GM12864 (cell line): ENCODE data around the gene DISP1.

ENCODE experiments used
- DNase-seq: peaks from one replicate; pipeline ENCODE4 v3.0.0-alpha.2; 2011; ENCODE audit warnings: low read depth
- H3K4me3 ChIP-seq: 2 replicates; pipeline ENCODE4 v1.5.1; 2011; ENCODE audit warnings: mild to moderate bottlenecking, low read depth, low read length, control low read depth
- TF ChIP-seq, protein P1 (sequence below): IDR thresholded peaks from 2 replicates; pipeline ENCODE4 v1.5.1; 2011; ENCODE audit warnings: low read depth, mild to moderate bottlenecking, moderate library complexity, low read length, control low read depth, inconsistent platforms; ENCODE audit errors: missing control alignments

Gene DISP1

GRCh38 chr1:222815440-222815765 lies 564 bp downstream of the DISP1 start:
- no peak for DNase-seq
- H3K4me3 ChIP-seq: peak overlapping the region; percentile 84
- TF ChIP-seq, protein P1, sequence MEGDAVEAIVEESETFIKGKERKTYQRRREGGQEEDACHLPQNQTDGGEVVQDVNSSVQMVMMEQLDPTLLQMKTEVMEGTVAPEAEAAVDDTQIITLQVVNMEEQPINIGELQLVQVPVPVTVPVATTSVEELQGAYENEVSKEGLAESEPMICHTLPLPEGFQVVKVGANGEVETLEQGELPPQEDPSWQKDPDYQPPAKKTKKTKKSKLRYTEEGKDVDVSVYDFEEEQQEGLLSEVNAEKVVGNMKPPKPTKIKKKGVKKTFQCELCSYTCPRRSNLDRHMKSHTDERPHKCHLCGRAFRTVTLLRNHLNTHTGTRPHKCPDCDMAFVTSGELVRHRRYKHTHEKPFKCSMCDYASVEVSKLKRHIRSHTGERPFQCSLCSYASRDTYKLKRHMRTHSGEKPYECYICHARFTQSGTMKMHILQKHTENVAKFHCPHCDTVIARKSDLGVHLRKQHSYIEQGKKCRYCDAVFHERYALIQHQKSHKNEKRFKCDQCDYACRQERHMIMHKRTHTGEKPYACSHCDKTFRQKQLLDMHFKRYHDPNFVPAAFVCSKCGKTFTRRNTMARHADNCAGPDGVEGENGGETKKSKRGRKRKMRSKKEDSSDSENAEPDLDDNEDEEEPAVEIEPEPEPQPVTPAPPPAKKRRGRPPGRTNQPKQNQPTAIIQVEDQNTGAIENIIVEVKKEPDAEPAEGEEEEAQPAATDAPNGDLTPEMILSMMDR: no peak

DNA sequence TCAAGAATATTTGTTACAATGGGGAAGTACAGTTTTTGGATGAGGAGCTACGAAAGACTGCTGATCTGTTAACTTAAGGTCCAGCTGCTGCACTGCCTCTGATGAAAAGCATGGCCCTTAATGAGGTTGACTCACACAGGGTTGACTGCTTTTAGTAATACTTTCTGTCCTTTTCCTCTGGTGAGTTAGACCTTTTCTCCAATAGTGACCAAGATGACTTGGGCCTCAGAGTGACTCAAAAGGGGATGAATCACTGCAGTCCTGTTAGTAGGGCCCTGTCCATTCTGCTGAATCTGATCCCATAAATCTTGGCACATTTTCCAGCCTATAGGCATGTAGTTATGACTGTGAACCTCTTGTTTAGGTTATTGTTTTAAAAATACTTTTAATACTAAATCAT lies 2.7 kb downstream of the DISP1 start:
- TF ChIP-seq, protein P1: no peak
- H3K4me3 ChIP-seq: no peak overlapping the region
- DNase-seq: no peak

GRCh38 chr1:222818171-222818570 lies 3.3 kb downstream of the DISP1 start:
- TF ChIP-seq, protein P1: no peak
- DNase-seq: no peak
- H3K4me3 ChIP-seq: no peak overlapping the region

GRCh38 chr1:222820171-222820712 lies 5.4 kb downstream of the DISP1 start:
- DNase-seq: no peak
- no peak overlapping the region for H3K4me3 ChIP-seq
- TF ChIP-seq, protein P1: no peak

- no peak for DNase-seq
- TF ChIP-seq, protein P1: no peak
- no peak overlapping the region for H3K4me3 ChIP-seq
These were observed 6.4 kb downstream of the DISP1 start for GRCh38 chr1:222821239-222821638.

- DNase-seq: no peak
- TF ChIP-seq, protein P1: no peak
- H3K4me3 ChIP-seq: no peak overlapping the region
These were observed 8.9 kb downstream of the DISP1 start for GRCh38 chr1:222823695-222824094.

GRCh38 chr1:222824641-222825040 lies 9.8 kb downstream of the DISP1 start:
- TF ChIP-seq, protein P1: no peak
- no peak for DNase-seq
- no peak overlapping the region for H3K4me3 ChIP-seq
